HG03280 (cell line): ENCODE measurements around the gene RAD51D.
"Not testable (repeated sequence)": the region's sequence is repeated elsewhere in the genome, so short reads cannot be mapped to it uniquely, and the experiment has no call there.

ENCODE experiments used
- ATAC-seq: cut with Tn5 transposase; IDR thresholded peaks from one replicate; pipeline ENCODE4 v1.9.1; 2021; ENCODE audit warnings: mild to moderate bottlenecking, moderate library complexity; ENCODE audit not compliant: unreplicated experiment

The RAD51D gene

GRCh38 chr17:35073183-35073790 lies 46.4 kb downstream of the RAD51D start:
- no peak for ATAC-seq

- no peak for ATAC-seq
Measured at GRCh38 chr17:35069311-35069710, 50.3 kb downstream of the RAD51D start.

GRCh38 chr17:35068249-35068648 lies 51.4 kb downstream of the RAD51D start:
- ATAC-seq = no peak

- no peak for ATAC-seq
Measured at GRCh38 chr17:35065880-35066279, 53.8 kb downstream of the RAD51D start.

- ATAC-seq = no peak
Measured at GRCh38 chr17:35064516-35065215, 55.0 kb downstream of the RAD51D start.

GRCh38 chr17:35063514-35064223 lies 56.0 kb downstream of the RAD51D start, which contains the start of gene RFFL:
RFFL (minus strand) TSS chr17:35063707; CDS start chr17:35026553, 37,154 bp downstream.
- ATAC-seq = peak; percentile 89

- no peak for ATAC-seq
Measured at GRCh38 chr17:35062308-35062707, 57.4 kb downstream of the RAD51D start.

- ATAC-seq = no peak
Measured at GRCh38 chr17:35057332-35057915, 62.2 kb downstream of the RAD51D start.

GRCh38 chr17:35056013-35056412 lies 63.6 kb downstream of the RAD51D start:
- no peak for ATAC-seq

- ATAC-seq = no peak
Measured at GRCh38 chr17:35053204-35053603, 66.5 kb downstream of the RAD51D start.

- no peak for ATAC-seq
Measured at GRCh38 chr17:35052780-35053179, 66.9 kb downstream of the RAD51D start.

GRCh38 chr17:35052241-35052610 lies 67.4 kb downstream of the RAD51D start:
- ATAC-seq = no peak

GRCh38 chr17:35051579-35052240 lies 68.0 kb downstream of the RAD51D start:
- ATAC-seq = no peak

GRCh38 chr17:35051183-35051578 lies 68.5 kb downstream of the RAD51D start:
- peak; percentile 51 for ATAC-seq

- ATAC-seq = no peak
Measured at GRCh38 chr17:35050170-35050569, 69.5 kb downstream of the RAD51D start.

GRCh38 chr17:35048685-35049379 lies 70.8 kb downstream of the RAD51D start:
- no peak for ATAC-seq

- no peak for ATAC-seq
Measured at GRCh38 chr17:35046740-35047283, 72.8 kb downstream of the RAD51D start.

GRCh38 chr17:35046245-35046644 lies 73.4 kb downstream of the RAD51D start:
- ATAC-seq = no peak

GRCh38 chr17:35045458-35045979 lies 74.1 kb downstream of the RAD51D start:
- not testable (repeated sequence) for ATAC-seq

- ATAC-seq = no peak
Measured at GRCh38 chr17:35044181-35044580, 75.5 kb downstream of the RAD51D start.
